Nephron (organoid): ENCODE measurements around the gene RTN4.

ENCODE experiments used
- H3K27ac Mint-ChIP-seq, 3 experiments: 2 replicates each; pipeline ENCODE4 v1.8.0; 2020; ENCODE audit warnings: mixed read lengths in 3 of 3, mild to moderate bottlenecking in 2 of 3, moderate library complexity in 1 of 3
- H3K27me3 Mint-ChIP-seq: 2 replicates; pipeline ENCODE4 v1.8.0; 2021; ENCODE audit warnings: low read depth, mild to moderate bottlenecking, moderate library complexity, mixed read lengths
- H3K36me3 Mint-ChIP-seq: 2 replicates; pipeline ENCODE4 v1.8.0; 2020; ENCODE audit warnings: low read depth, mixed read lengths
- H3K4me1 Mint-ChIP-seq: 2 replicates; pipeline ENCODE4 v1.8.0; 2020; ENCODE audit warnings: mixed read lengths
- H3K4me3 Mint-ChIP-seq, 3 experiments: 2 replicates each; pipeline ENCODE4 v1.8.0; 2020; ENCODE audit warnings: mild to moderate bottlenecking in 3 of 3, mixed read lengths in 3 of 3, moderate library complexity in 2 of 3
- H3K9me3 Mint-ChIP-seq: 2 replicates; pipeline ENCODE4 v1.8.0; 2020; ENCODE audit warnings: mixed read lengths
- TF ChIP-seq, protein P1 (sequence below), 3 experiments: fragments of 200-600 bp; sonication (generic); IDR thresholded peaks; one replicate each; pipeline ENCODE4 v1.5.0; 2021; ENCODE audit warnings: antibody characterized with exemption in 3 of 3; ENCODE audit not compliant: unreplicated experiment in 3 of 3

RTN4 gene

GRCh38 chr2:55013936-55014335 lies 36.3 kb downstream of the RTN4 start:
- Mint-ChIP-seq H3K36me3 (peaks cover 24% of the 10 kb centered on the region), H3K27ac (peak overlapping the region; percentile 83 to 94 (median 92)), H3K9me3 (no peaks in the 10 kb centered on the region), H3K27me3 (no peaks in the 10 kb centered on the region), H3K4me1 (peaks cover 58% of the 10 kb centered on the region), H3K4me3 (no peak overlapping the region)
- TF ChIP-seq, protein P1, sequence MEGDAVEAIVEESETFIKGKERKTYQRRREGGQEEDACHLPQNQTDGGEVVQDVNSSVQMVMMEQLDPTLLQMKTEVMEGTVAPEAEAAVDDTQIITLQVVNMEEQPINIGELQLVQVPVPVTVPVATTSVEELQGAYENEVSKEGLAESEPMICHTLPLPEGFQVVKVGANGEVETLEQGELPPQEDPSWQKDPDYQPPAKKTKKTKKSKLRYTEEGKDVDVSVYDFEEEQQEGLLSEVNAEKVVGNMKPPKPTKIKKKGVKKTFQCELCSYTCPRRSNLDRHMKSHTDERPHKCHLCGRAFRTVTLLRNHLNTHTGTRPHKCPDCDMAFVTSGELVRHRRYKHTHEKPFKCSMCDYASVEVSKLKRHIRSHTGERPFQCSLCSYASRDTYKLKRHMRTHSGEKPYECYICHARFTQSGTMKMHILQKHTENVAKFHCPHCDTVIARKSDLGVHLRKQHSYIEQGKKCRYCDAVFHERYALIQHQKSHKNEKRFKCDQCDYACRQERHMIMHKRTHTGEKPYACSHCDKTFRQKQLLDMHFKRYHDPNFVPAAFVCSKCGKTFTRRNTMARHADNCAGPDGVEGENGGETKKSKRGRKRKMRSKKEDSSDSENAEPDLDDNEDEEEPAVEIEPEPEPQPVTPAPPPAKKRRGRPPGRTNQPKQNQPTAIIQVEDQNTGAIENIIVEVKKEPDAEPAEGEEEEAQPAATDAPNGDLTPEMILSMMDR (IDR thresholded peaks at IDR 0.05; ENCODE audit: unreplicated experiment in 3 of 3) = peak in 2 of 3 experiments; percentile 13 to 36

DNA sequence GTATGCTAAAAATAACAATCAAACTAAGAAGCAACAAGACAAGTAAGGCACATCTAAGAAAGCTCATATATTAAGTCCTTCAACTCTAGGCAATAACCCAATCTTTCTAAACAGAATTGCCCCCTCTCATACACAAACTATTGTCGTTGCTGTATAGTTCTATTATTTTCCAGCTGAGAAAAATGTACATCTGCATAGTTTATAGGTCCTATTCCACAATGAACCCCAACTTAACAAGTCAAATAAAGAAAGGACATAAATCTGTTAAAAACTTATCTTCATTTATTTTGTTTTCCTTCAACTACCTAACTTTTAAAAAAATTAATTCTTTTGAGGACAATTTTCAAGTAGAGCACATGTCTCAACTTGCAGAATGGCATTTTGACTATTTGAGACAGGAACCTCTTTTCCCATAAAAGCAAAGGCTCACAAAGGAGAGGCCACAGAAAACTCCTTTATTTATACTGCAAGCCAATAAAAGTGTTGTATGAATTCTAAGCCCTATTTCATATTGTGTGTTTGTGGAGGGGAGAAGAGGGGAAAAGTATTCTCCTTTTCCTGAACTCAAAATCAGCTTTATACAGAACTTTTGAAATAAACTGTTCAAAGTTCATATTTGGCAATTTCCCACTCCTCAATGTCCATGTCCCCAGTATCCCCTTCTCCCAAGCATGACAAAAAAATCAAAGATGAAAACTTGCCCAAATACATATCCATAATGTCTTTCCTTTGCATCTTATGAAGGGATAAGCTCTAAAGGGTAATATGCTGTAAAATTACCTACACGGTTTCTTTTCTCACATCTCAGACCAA lies 37.4 kb downstream of the RTN4 start:
- no peaks in the 10 kb centered on the region for H3K27me3 Mint-ChIP-seq
- H3K4me3 Mint-ChIP-seq = peak overlapping the region; percentile 31 to 47 (median 36)

GRCh38 chr2:55011831-55012671 lies 38.2 kb downstream of the RTN4 start:
- Mint-ChIP-seq H3K27me3 (no peaks in the 10 kb centered on the region), H3K4me3 (peak overlapping the region; percentile 47 to 63 (median 58)), H3K36me3 (peaks cover 8% of the 10 kb centered on the region), H3K4me1 (peaks cover 70% of the 10 kb centered on the region), H3K27ac (peak overlapping the region; percentile 86 to 94 (median 92)), H3K9me3 (no peaks in the 10 kb centered on the region)
- TF ChIP-seq, protein P1 (IDR thresholded peaks at IDR 0.05; ENCODE audit: unreplicated experiment in 3 of 3) = no peak

More for the DNA sequence above, 37.4 kb downstream of the RTN4 start:
- TF ChIP-seq, protein P1 (IDR thresholded peaks at IDR 0.05; ENCODE audit: unreplicated experiment in 3 of 3) = no peak
- Mint-ChIP-seq H3K4me1 (peaks cover 62% of the 10 kb centered on the region), H3K36me3 (peaks cover 14% of the 10 kb centered on the region), H3K27ac (peak overlapping the region; percentile 83 to 94 (median 92)), H3K9me3 (no peaks in the 10 kb centered on the region)

DNA sequence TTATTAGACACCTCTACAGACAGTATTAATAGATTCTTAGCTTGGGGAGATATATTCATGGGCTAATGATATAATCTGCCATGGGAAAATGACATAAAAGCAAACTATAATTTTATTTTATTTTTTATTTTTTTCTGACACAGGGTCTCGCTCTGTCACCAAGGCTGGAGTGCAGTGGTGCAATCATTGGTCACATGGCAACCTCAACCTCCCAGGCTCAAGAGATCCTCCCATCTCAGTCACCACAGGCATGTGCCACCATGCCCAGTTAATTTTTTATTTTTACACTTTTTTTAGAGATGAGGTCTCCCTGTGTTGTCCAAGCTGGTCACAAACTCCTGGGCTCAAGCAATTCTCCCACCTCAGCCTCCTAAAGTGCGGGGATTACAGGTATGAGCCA lies 39.3 kb downstream of the RTN4 start:
- no peaks in the 10 kb centered on the region for H3K9me3 Mint-ChIP-seq
- peaks cover 82% of the 10 kb centered on the region for H3K4me1 Mint-ChIP-seq
- TF ChIP-seq, protein P1 (IDR thresholded peaks at IDR 0.05; ENCODE audit: unreplicated experiment in 3 of 3) = no peak
- peak overlapping the region in 1 of 3 experiments; percentile 63 for H3K4me3 Mint-ChIP-seq
- H3K27ac Mint-ChIP-seq = peak overlapping the region; percentile 34 to 94 (median 70)
- no peaks in the 10 kb centered on the region for H3K27me3 Mint-ChIP-seq
- peaks cover 8% of the 10 kb centered on the region for H3K36me3 Mint-ChIP-seq

GRCh38 chr2:55010149-55010591 lies 40.1 kb downstream of the RTN4 start:
- Mint-ChIP-seq H3K27ac (peak overlapping the region; percentile 70 to 84 (median 83)), H3K36me3 (peaks cover 3% of the 10 kb centered on the region), H3K4me1 (peaks cover 84% of the 10 kb centered on the region), H3K27me3 (no peaks in the 10 kb centered on the region), H3K4me3 (peak overlapping the region; percentile 68 to 89 (median 80)), H3K9me3 (no peaks in the 10 kb centered on the region)
- TF ChIP-seq, protein P1 (IDR thresholded peaks at IDR 0.05; ENCODE audit: unreplicated experiment in 3 of 3) = no peak
